Measurements from ENCODE around the gene IL5RA.

The IL5RA gene, protein sequence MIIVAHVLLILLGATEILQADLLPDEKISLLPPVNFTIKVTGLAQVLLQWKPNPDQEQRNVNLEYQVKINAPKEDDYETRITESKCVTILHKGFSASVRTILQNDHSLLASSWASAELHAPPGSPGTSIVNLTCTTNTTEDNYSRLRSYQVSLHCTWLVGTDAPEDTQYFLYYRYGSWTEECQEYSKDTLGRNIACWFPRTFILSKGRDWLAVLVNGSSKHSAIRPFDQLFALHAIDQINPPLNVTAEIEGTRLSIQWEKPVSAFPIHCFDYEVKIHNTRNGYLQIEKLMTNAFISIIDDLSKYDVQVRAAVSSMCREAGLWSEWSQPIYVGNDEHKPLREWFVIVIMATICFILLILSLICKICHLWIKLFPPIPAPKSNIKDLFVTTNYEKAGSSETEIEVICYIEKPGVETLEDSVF

DNA sequence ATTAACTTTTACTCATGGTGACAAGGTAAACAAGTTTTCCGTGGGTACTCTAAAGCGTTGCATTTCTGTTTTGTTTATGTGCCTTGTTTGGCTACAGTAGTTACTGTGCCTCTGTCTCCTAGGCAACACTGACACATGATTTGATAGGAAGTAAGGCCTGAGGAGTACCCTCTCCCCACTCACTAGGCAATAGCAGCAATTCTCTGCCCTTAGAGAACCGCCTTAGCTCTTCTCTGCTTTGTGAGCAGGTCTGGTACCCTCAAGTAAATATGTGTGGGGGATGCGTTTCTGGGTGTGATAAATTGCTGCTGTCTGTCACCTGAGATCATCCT lies at the start of gene IL5RA:
Gene IL5RA, minus strand, starts transcription at position 76 of the 332 bp plus-strand sequence. CDS start 5,390 bp downstream, outside the sequence.
- no peak for DNase-seq

DNA sequence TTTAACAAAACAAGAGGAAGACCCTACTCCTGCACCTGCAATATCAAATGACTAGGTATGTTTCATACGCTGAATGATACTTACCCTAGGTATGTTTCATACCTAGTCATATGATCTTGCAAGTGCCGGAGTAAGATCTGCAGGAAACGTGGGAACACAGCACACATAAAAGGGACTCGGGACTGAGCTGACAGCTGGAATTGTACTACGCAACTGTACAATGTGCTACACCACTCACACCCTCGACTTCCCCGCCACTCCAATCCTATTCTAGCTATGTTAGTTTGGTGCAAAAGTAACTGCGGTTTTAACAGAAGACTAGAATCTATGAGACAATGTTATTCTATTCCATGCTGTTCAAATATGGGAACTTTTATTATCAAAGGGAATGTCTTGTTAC lies 47.3 kb upstream of the IL5RA start:
- no peak for DNase-seq

DNA sequence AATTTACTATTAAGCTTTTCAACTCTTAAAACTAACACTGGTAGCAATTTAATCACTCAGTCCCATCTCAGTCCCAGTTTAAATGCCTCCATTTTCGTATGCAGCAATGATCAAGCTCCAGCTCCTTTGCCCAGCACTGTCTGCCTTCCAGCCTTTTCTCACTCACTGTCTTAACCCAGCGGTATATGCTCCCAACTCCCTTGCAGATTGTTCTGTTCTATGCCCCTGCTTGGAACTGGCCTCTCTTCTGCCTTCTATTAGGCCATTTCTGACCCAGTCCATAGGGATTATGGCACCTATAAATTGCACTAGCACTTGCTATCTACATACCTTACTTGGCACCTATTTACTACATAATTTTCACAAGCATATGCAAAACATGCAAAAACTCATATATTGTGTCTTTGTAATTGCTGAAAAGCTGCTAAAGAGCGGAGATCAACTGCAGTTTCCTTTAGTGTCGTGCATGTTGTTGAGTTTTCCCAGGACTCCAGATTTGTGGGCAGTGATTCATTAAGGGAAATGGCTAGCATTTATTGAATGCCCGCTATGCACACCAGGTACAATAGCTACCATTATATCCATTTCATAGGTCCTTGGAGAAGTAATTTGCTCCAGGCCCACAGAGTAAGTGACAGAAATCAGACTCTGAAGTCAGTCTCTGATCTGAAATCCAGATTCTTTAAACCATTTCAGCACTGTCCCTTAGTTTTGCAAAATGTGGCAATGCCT lies 44.9 kb upstream of the IL5RA start:
- DNase-seq = no peak

DNA sequence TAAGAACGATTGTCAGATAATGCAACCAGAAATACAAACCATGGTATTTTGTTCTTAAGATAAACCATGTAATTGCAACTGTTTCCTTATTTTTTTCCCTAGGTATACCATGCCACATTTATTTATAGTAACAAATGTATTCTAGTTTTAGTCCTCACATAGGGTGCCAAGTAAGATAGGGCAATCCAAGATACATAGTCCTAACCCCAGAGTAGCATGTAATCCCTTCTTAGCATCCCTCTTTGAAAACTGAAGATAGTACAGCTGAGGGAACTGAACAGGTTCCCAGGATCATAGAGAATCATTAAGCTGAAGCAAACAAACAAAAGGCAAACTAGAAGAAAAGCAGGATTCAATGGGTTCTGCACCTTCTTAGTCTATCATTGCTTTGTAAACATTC lies 41.3 kb upstream of the IL5RA start:
- DNase-seq = no peak

DNA sequence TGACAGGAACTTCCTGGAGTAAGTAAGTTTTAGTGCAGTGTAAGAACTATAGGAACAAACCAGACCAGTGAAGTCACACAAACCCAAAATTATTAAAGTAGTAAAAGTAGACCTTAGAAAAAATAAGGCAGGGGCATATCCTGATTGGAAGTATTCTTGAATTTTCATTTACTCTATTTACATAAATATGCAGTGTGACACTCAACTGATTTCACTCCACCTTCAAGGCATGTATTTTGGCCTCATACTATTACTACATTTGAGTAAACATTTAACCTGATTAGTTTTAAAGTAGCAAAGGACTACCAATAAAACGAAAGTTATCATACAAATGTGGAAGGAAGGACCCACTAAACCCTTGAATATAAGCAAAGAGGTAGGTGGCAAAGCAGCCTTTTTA lies 39.4 kb upstream of the IL5RA start:
- no peak for DNase-seq

DNA sequence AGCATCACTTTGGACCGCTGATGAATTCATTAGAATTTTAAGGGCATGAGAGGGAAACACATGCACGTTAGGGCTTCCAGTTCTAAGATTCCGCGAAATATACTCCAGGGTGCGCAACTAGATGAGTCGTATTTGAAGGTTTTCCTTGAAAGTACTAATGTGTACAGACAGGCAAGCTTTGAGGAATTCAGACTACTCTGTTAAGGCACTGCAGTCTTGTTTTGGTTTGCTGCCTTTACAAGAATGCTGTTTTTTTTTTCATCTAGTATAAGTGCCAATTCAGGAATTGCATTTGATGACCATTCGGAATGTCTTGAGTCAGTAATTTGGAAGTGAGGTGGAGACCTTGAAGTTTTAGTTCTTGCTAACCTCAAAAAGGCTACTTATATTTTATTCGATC lies 35.7 kb upstream of the IL5RA start:
- DNase-seq = no peak

DNA sequence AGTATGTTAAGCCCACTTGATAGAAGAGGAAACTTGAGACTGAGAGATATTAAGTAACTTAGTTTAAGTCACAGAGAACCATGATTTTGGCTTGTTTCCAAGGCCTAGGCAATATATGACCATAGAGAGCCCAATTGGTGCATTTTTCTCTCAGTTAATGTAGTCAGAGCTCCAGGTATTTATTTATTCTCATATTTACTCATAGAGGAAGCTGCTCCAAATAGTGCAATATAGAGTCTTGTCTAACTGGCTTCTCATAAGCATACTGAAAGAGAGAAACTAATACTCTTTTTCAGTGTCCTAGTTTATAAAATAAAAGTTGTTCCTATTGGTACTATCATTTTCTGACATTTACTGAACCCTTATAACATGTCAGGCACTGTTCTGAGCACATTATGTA lies 31.8 kb upstream of the IL5RA start:
- DNase-seq = no peak

DNA sequence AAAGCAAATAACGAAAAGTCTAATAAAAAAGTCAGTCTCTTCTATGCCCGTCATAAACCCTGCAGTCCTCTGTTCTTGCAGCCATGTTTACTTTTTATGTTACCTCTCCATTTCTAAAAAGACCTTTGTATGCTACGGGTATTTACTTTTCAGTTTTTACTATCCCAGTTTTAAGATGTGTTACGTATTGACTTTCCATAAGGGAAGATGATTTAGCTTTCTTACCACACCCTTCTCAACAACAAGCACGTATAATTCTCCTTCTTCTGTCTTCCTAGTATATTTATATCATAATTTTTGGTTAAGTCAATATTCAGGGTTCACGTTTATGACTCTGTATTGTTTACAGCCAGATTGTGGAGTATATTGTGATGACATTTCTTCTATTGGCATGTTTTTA lies 27.4 kb upstream of the IL5RA start:
- no peak for DNase-seq

DNA sequence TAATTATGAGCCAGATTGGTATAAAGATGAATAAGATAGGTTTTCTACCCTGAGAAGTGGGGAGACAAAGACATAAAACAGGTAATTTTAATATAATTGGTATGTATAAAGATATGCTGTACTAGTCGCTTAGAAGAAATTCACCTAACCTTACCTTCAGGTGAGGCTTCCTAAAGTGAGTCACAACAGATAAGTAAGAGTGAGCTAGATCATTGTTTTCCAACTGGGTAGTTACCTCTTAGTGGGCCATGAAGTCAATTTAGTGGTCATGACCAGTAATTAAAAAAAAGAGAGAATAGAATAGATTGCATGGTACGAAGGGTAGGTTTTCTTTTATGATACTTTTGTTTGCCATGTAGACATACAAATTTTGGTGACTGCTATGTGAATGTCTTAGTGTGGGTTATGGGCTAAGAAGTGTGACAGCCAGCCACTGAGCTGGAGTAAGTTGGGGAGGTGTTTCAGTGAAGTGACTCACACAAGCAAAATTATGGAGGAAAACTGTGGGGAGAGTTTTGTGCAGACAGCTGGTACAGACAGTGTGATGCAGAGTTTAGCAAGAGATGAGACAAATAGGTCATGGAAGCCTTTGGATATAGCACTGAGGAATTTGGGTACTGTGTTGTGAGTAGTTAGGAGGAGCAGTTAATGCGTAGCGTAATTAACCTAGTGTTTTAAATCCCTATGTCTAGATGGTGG lies 24.7 kb upstream of the IL5RA start:
- DNase-seq = no peak

DNA sequence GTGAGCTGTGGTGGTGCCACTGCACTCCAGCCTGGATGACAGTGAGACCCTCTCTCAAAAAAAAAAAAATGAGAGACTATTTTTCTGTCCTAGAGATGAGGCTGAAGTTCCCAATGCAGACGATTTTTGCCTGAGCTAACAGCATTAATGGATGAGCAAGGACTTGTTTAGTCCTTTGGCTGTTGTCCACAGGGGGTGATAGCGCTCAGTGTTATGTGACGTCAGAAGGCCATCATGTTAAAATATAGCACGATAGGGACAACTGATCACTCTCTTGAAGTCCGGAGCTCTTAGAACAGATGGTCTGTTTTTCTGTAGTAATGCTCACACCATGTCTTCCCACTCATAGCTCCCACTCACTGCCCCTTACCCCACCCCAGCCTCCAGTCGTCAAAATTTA lies 23.3 kb upstream of the IL5RA start:
- no peak for DNase-seq

DNA sequence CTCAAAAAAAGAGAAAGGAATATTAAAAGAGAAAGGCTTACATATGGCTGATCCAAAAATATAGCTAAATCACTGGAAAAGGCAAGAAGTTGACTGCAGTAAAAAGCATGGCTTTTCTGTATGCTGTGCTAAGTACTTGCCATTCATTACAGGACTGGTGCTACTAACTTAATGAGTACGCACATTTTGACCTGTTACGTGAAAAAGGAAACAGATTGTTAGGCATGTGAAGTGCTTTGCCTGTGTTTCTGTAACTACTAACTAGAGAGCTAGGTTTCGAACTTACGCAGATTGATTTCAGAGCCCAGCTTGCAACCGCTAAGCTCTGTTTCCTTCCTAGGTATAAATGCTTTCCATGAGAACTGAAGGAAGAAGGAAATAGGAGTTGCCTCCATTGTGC lies 19.4 kb upstream of the IL5RA start:
- no peak for DNase-seq

DNA sequence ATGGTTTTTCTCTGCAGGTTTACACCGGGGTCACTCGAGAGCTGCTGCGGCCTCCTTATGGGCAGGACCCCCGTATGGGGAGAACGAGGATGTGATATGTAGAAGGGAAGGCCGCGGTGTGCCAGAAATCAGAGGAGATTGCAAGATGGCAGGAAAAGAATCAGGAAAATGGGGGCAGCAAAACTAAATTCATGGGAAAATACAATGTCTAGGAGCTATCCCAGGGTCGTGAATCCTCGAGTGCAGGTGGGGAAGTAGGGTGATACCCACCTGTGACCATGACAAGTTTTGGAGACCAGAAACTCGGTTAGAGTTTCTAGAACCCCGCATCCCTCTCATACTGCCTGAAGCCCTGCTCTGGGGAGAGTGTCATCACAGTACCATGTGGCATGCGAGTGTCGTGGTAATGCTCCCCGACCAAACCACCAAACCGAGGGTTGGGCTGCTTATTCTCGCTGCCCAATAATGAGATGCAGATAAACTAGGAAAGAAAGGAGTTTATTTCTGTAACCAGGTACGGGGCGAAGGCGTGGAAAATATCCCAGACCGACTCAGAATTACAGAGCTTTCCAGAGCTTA lies 17.3 kb upstream of the IL5RA start:
- DNase-seq = no peak

DNA sequence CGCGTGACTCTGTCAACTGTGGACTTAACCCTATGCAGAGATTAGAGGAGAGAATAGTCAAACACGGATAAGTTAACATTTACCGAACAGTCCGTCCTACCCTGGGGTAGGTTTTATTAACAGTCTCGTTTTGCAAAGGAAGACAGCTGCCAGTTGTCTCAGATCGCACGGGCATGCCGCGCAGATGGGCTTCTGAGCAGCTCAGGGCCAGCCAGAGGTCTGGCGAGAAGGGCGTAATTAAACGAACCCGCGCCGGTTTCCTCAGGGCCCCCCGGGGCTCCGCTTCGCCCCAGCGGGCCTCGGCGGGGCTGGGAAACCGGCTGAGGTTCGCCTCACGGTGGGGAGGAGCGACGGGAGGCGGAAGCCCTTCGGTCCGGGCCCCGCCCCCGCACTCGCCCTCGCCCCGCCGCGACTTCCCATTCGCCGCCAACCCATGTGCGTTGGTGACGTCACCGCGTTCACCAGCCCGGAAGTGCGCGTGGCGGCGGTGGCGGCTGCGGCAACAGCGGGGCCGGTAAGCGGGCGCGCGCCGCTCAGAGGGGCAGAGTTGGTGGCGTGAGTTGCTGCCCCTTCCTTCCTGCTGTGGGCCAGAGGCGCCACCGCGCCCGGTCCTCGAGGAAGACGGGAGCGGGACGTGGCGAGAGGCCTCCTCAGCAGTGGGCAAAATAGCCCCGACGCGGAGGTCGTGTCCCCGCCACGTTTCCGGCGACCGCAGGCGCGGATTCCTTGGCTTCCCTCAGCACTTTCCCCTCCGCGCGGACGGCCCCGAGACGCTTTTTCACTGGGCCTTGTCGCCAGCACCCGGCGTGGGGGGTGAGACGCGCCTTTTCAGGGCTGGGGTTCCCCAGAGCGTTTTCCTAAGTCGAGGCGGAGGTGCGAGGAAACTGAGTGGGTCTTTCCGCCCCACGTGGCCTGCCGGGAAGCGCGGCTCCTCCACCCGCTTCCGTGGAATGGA lies 16.6 kb upstream of the IL5RA start, which contains the start of gene TRNT1:
Gene TRNT1, plus strand, starts transcription at position 464 of the 955 bp plus-strand sequence. CDS start 2,101 bp downstream, outside the sequence.
- peak; percentile 93 for DNase-seq

DNA sequence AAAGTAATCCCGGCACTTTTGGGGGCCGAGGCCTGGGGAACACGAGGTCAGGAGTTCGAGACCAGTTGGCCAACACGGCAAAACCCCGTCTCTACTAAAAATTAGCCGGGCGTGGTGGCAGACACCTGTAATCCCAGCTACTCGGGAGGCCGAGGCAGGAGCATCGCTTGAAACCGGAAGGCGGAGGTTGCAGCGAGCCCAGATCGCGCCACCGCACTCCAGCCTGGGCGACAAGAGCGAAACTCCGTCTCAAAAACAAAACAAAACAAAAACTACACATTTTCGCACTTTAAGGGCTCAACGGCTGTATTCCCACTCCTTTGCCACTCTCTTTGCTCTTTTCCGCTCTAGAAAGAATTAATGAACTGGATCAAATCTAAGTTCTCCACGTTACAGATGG lies 15.8 kb upstream of the IL5RA start:
- no peak for DNase-seq

DNA sequence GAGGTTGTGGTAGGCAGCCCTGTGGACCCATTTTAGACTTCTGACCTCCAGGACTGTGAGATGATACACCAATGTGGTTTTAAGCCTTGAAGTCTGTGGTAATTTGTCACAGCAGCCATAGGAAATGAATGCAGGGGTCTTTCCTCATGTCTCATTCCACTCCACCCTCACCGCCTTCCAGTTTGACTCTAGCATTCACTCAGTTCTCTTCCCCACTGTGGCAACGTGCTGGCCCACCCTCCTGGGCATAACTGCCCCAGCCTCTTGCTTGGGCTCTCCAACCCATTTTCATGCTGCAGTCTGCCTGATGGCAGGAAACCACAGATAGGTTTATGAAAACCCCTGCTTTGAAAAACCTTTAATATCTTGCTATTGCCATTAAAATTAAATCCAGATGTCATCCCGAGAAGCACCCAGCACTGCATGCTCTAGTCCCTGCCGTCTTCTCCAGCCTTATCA lies 9.2 kb upstream of the IL5RA start:
- DNase-seq = no peak

DNA sequence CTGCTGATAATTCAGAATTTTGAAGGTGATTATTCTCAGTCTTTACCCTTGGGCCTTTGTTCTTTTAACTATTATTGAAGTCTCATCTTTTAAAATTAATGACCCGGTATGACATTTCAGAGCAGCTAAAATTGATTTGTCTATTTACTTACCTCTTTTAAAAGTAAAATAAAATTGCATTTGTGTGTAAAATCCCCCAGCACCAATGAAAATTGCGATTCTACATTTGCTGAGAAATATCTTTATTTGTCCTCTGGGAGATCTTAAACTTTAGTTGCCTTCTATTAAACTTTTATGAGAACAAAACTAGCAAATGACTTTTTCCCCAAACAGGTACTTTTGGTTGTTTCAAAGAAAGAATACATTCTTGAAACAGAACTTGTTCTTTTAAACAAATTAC lies 7.5 kb upstream of the IL5RA start:
- DNase-seq = no peak

DNA sequence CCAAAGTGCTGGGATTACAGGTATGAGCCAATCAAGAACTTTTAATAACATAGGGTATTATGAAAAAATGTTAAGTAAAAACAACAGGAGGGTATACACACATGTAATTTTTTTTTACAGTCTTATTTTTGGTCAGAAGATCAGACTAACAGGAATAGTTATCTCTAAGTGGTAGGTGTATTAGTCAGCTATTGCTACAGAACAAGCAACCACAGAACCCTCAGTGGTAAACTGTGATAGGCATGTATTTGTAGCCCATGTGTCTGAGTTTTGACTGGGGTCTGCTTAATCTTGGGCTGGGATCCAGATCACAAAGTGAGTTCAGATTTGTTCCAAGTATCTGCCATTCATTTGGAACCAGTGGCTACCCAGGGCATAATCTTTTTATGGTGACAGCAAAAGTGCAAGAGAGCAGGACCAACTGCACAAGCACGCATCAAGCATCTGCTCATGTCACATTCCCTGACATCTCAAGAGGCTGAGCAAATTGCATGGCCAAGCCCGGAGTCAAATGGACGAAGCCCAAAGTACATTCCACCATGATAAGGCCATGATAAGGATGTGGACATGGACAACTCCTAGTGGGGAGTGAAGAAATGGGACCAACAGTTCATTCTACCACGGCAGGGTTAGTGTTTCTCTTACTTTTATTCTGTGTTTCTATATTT lies 3.0 kb upstream of the IL5RA start:
- DNase-seq = no peak

DNA sequence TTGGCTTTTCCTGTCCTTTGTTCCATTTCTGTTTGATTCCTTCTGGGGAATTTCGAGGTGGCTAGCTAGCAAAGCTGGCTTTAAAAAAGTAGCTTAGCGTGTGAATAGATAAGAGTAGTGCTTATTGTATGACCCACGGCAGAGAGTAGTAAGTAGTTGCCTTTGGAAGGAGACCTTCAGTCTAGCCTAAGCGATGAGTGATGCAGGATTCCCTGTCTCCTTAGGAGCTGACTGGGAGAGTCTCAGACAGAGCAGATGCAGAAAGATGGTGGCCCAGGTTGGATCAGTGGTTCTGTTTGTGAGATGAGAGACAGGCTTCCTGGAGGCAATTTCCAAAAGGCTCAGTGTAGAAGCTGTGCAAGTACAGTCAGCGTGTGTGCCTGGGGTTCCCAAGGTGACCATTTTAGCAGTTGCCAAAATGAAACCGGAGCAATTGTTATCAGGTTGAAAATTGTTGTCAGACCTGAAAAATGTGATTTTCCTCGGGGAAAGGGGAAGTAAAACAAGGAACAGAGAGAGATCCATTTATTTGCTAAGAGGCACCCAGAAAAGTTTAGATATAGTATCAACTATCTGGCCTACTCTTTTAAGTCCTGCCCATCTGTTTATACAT lies 681 bp upstream of the IL5RA start:
- DNase-seq = no peak

DNA sequence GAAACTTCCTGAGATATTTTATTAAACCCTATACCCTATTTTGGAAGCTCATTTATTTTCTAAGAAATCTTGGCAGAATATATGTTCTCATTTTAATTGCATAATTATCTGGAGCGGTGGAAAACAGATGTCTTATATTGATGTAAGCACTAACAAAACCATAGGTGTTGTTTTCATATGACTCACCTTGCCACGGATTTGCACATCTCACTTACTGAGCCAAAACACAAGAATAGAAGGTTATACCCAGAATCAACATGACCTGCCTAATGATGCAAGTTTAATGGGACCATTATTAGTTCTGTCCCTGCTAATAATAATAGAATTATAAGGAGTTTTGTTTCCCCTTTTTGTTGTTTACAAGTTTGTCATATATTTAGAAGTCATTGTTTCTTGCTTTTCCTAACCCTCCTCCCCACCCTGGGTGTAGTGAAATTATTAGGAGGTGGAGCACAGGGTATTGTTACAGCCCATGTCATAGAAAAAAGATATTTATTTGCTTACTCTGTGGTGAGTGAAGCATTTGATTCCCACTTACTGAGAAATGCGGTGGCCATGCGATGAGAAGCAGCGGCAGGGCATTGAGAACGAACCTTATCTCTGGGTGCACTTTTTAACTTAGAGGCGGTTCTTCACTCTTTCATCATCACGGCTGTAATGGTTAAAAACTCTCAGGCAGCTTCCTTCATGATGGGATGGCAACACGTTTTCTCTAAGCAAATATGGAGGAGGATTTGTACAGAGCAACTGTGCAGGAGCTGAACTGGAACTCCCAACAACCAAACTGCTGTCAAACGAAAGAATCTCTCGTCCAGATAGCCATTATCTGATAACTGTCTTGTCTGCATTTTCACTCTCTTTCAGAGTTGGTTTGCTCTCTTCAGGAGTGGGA lies 521 bp downstream of the IL5RA start:
- DNase-seq = no peak

DNA sequence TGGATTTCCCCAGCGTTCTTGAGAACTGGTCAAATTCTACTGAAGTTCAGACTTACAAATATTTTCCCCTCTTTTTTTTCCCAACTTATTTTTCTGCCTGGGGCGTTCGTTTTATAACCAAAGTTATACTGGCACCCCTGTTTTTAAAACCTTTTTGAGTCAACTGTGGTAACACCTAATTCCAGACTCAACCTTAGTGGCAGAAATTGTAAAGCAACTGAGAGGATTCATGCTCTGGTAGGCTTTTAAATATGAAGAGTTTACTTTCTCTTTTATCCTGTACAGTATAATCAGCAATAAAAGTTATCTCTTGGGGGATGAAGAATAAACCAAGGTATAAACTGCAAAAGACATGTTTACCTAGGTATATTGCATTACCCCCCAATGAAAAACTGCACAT lies 2.3 kb downstream of the IL5RA start:
- no peak for DNase-seq
